Measurements from ENCODE around the gene PRKRA. TPM values are rescaled to one million over a fixed set of nuclear protein-coding genes. Genes with fewer than 3 reads are reported as not detected.
A peak's percentile ranks its signal among the peaks of the same experiment; 100 is the strongest.

PRKRA gene
- total and polyA plus RNA-seq, 2 of the 13 experiments (the other 11 are each of a cell fraction or from before 2014, with no cell fraction given) = 53.1 to 74.7 TPM

GRCh38 chr2:178480227-178481181, 29.5 kb upstream of the PRKRA start, which contains the start of gene PLEKHA3 (continued):
- TF ChIP-seq REST (IDR thresholded peaks at IDR 0.05; ENCODE audit: borderline replicate concordance in 1 of 2, low read depth in 1 of 2, low read length in 2 of 2) (peak in 1 of 2 experiments; percentile 38; a peak in 1 of 4 replicates), ZBTB25 (CRISPR knock-in tag; IDR thresholded peaks at IDR 0.05) (peak; percentile 47; the same call in 1 of the 2 replicates), RAD21 (CRISPR knock-in tag; IDR thresholded peaks at IDR 0.05) (peak; percentile 41; the same call in 1 of the 2 replicates), FOXA1 (IDR thresholded peaks at IDR 0.05) (no peak), FOXA1 (CRISPR knock-in tag; IDR thresholded peaks at IDR 0.05) (no peak), SCMH1 (CRISPR knock-in tag; IDR thresholded peaks at IDR 0.05; ENCODE audit: borderline replicate concordance) (no peak), FOXP1 (IDR thresholded peaks at IDR 0.05) (no peak), FOXP1 (CRISPR knock-in tag; IDR thresholded peaks at IDR 0.05) (no peak), TERF1 (CRISPR knock-in tag; IDR thresholded peaks at IDR 0.05) (no peak), FOSL2 (CRISPR knock-in tag; IDR thresholded peaks at IDR 0.05) (peak; percentile 37), RBM39 (IDR thresholded peaks at IDR 0.05; ENCODE audit: low read depth, low read length, poor library complexity, severe bottlenecking) (peak; percentile 93), ZEB1 (IDR thresholded peaks at IDR 0.05; ENCODE audit: insufficient replicate concordance, low read depth) (no peak), HNRNPUL1 (IDR thresholded peaks at IDR 0.05; ENCODE audit: low read depth, low read length) (peak; percentile 47; the same call in 1 of the 2 replicates), ZBTB7B (CRISPR knock-in tag; IDR thresholded peaks at IDR 0.05) (peak; percentile 72; the same call in 1 of the 2 replicates), JARID2 (CRISPR knock-in tag; IDR thresholded peaks at IDR 0.05; ENCODE audit: insufficient replicate concordance) (no peak), NKX3-1 (CRISPR knock-in tag; IDR thresholded peaks at IDR 0.05) (peak; percentile 63; the same call in 1 of the 2 replicates)
